ENCODE data around the gene RTL1. TPM values are rescaled to one million over a fixed set of nuclear protein-coding genes. Genes with fewer than 3 reads are reported as not detected.

RTL1 gene
- total and polyA plus RNA-seq, 12 donors = not detected

DNA sequence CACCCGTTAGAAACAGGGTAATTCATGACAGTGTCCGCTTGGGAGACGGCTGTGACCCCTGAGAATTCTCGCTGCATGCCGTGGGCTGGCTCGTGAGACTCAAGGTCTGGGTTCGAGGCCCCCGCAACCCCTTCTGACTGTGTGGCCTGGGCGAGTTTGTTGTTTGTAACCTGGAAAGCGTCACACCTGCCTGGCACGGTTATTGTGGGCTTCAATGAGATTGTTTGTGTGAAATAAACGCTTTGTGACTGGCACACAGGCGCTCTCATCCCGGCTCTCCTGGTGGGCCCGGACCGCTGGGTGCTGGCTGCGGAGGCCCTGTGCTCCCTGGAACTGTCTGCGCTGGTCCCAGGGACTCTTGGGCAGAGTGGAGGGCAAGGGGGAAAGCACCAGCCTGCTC lies 43.7 kb downstream of the RTL1 start:
- Histone ChIP-seq H3K4me1 (no peaks in the 10 kb centered on the region), H3K4me3 (no peak overlapping the region), H3K27me3 (peaks cover 0 to 26% (median 5%) of the 10 kb centered on the region in 7 donors), H3K9me3 (no peaks in the 10 kb centered on the region), H3K36me3 (no peaks in the 10 kb centered on the region), H3K27ac (no peak overlapping the region)
- intact Hi-C loops (cut with DNase I) = loop anchor here in 2 of 10 donors (10.0 kb wide), 2 partner anchors 375 to 765 kb away; no protein-coding TSS in a partner anchor
- no peak for ATAC-seq
- 90 to 92% methylated on average over 18 of the region's 18 CpGs for WGBS, 2 donors
- TF ChIP-seq, protein P1, sequence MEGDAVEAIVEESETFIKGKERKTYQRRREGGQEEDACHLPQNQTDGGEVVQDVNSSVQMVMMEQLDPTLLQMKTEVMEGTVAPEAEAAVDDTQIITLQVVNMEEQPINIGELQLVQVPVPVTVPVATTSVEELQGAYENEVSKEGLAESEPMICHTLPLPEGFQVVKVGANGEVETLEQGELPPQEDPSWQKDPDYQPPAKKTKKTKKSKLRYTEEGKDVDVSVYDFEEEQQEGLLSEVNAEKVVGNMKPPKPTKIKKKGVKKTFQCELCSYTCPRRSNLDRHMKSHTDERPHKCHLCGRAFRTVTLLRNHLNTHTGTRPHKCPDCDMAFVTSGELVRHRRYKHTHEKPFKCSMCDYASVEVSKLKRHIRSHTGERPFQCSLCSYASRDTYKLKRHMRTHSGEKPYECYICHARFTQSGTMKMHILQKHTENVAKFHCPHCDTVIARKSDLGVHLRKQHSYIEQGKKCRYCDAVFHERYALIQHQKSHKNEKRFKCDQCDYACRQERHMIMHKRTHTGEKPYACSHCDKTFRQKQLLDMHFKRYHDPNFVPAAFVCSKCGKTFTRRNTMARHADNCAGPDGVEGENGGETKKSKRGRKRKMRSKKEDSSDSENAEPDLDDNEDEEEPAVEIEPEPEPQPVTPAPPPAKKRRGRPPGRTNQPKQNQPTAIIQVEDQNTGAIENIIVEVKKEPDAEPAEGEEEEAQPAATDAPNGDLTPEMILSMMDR (IDR thresholded peaks at IDR 0.05) = no peak
- DNase-seq = no peak

DNA sequence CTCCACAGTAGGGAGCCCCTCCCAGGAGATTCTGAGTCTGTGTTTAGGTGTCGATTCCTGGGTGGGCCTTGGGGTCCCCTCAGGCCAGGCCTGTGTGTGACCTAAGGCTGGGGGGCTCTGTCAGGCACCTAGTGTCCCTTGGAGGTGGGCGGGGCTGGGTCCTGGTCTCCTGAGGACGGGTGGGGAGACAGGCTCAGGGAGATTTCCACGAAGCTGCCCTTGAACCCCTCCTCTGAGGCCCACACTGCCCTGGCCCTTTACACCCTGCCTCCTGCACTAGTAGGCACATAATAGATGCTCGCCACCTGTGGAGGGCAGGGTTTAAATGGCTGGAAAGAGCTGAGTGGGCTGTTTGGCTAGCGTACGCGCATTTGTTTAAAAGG lies 44.7 kb downstream of the RTL1 start:
- H3K4me3 ChIP-seq = no peak overlapping the region
- intact Hi-C loops (cut with DNase I) = loop anchor here in 2 of 10 donors (10.0 kb wide), 2 partner anchors 376 to 766 kb away; no protein-coding TSS in a partner anchor

DNA sequence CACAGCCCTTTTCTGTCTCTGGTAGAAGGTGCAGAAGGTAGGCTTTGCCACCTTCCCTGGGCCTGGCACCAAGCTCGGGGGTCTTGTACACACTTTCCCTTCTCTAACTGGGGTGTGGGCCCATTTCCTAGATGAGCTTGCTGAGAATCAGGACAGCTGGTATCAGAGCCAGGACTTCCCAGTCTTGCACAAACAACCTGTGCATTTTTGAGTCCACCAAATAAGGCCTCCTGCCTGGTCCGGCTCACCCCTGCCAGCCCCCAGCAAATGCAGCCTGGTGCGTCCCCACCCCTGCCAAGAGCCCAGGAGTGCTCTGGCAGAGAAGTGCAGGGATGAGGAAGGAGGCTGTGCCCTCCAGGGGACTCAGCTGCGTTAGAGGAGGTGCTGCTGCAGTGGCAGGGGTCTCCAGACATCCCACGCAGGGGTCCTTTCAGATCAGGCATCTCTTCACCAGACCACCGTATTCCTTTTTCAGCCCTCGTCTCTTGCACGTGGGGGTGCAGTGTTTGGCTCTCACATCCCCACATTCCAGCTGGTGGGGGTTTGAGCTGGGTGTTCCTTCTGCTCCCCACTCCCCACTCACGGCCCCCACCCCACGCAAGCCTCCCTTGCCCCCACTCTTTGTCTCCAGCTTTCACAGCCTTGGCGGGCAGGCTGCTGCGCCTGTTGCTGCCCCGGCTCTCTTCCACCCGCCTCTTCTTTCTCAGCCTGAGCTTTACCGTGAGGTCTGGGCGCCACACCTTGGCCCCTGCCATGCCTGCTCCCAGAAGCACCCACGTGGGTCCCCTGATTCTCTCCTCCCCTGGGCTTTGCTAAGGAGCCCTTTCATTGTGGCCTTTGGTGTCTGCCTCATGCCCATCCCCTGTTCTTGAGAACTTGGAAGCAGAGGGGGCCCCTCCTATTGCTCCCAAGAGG lies 45.3 kb downstream of the RTL1 start:
- H3K4me1 ChIP-seq = no peaks in the 10 kb centered on the region
- WGBS, 2 donors = 79 to 80% methylated on average over 17 of the region's 17 CpGs
- H3K9me3 ChIP-seq = no peaks in the 10 kb centered on the region
- H3K4me3 ChIP-seq = no peak overlapping the region
- DNase-seq (no peak), ATAC-seq (no peak)
- no peaks in the 10 kb centered on the region for H3K36me3 ChIP-seq
- H3K27me3 ChIP-seq = peaks cover 0 to 26% (median 5%) of the 10 kb centered on the region in 7 donors
- TF ChIP-seq, protein P1 (IDR thresholded peaks at IDR 0.05) = no peak
- no peak overlapping the region for H3K27ac ChIP-seq
- intact Hi-C loops (cut with DNase I) = loop anchor here in 2 of 10 donors (10.0 kb wide), 2 partner anchors 377 to 767 kb away; no protein-coding TSS in a partner anchor

More for the DNA sequence above, 44.7 kb downstream of the RTL1 start:
- H3K9me3 ChIP-seq = no peaks in the 10 kb centered on the region
- no peak for DNase-seq
- no peak overlapping the region for H3K27ac ChIP-seq
- no peaks in the 10 kb centered on the region for H3K4me1 ChIP-seq
- ATAC-seq = no peak
- peaks cover 0 to 26% (median 5%) of the 10 kb centered on the region in 7 donors for H3K27me3 ChIP-seq
- 63 to 74% methylated on average over 8 of the region's 8 CpGs for WGBS, 2 donors
- TF ChIP-seq, protein P1 (IDR thresholded peaks at IDR 0.05) = no peak
- H3K36me3 ChIP-seq = no peaks in the 10 kb centered on the region

DNA sequence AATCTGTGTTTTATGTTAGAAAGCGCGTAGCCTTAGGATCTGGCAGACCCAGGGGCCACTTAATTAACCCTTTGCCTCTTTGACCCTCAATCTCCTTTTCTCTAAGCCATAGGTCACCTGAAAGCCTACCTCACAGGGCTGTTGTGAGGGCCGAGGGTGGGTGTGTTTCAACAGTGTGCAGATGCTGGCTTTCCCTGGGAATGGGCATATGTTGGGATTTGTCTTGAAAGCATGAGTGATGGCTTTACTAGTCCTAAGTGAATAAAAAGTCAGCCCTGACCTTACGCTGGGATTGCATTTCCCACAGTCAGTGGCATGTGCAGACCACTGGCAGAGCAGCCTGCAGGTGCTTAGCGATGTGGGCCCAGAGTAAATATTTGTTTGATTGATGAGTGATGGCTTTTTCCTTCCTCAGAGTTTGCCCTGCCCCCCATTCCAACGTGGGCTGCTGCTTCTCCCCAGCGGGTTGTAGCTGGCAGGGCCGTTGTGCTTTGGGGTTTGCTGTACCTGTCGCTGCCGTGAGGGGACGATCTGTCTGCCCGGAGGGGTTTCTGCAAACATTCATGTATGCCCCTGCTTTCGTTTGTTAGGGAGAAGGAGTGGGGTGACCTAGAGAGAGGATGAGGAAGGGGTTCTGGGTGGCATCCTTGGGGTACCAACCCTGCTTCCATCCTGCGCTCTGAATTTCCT lies 46.1 kb downstream of the RTL1 start:
- no peak overlapping the region for H3K4me3 ChIP-seq
- no peak for ATAC-seq
- no peaks in the 10 kb centered on the region for H3K9me3 ChIP-seq
- no peak for DNase-seq
- TF ChIP-seq, protein P1 (IDR thresholded peaks at IDR 0.05) = no peak
- intact Hi-C loops (cut with DNase I) = loop anchor here in 2 of 10 donors (10.0 kb wide), 2 partner anchors 377 to 767 kb away; no protein-coding TSS in a partner anchor
- 75 to 81% methylated on average over 14 of the region's 14 CpGs for WGBS, 2 donors
- peaks cover 0 to 26% (median 5%) of the 10 kb centered on the region in 7 donors for H3K27me3 ChIP-seq
- H3K36me3 ChIP-seq = no peaks in the 10 kb centered on the region
- H3K4me1 ChIP-seq = no peaks in the 10 kb centered on the region
- no peak overlapping the region for H3K27ac ChIP-seq
